ENCODE measurements around the gene SND1. TPM values are rescaled to one million over a fixed set of nuclear protein-coding genes. Genes with fewer than 3 reads are reported as not detected.

SND1 gene
- total RNA-seq, 1 donor: 241 TPM

DNA sequence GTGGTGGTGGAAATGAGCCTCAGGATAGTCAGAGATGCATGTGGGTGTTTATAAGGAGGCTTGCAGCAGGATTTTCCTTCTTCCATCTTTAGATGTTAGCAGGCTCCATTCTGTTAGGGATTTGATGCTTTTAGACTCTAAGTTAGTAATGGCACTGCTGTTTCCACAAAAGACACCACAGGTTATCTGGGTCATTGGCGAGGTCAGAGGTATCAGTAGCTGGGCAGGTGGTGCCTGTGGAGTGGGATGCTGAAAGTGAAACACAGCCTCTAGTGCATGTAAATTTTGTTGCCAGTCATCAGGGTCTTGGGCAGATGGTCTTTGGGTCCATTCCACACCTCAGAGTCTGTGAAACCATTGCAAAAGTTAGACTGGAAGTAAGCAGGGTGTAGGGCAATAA, 33.2 kb upstream of the SND1 start:
- no peak overlapping the region for H3K4me3 ChIP-seq (ENCODE audit: low read depth, low read length)
- TF ChIP-seq, protein P1, sequence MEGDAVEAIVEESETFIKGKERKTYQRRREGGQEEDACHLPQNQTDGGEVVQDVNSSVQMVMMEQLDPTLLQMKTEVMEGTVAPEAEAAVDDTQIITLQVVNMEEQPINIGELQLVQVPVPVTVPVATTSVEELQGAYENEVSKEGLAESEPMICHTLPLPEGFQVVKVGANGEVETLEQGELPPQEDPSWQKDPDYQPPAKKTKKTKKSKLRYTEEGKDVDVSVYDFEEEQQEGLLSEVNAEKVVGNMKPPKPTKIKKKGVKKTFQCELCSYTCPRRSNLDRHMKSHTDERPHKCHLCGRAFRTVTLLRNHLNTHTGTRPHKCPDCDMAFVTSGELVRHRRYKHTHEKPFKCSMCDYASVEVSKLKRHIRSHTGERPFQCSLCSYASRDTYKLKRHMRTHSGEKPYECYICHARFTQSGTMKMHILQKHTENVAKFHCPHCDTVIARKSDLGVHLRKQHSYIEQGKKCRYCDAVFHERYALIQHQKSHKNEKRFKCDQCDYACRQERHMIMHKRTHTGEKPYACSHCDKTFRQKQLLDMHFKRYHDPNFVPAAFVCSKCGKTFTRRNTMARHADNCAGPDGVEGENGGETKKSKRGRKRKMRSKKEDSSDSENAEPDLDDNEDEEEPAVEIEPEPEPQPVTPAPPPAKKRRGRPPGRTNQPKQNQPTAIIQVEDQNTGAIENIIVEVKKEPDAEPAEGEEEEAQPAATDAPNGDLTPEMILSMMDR (IDR thresholded peaks at IDR 0.05; ENCODE audit: insufficient read depth, low read depth, low read length): no peak
- DNase-seq (ENCODE audit: low read depth): no peak

DNA sequence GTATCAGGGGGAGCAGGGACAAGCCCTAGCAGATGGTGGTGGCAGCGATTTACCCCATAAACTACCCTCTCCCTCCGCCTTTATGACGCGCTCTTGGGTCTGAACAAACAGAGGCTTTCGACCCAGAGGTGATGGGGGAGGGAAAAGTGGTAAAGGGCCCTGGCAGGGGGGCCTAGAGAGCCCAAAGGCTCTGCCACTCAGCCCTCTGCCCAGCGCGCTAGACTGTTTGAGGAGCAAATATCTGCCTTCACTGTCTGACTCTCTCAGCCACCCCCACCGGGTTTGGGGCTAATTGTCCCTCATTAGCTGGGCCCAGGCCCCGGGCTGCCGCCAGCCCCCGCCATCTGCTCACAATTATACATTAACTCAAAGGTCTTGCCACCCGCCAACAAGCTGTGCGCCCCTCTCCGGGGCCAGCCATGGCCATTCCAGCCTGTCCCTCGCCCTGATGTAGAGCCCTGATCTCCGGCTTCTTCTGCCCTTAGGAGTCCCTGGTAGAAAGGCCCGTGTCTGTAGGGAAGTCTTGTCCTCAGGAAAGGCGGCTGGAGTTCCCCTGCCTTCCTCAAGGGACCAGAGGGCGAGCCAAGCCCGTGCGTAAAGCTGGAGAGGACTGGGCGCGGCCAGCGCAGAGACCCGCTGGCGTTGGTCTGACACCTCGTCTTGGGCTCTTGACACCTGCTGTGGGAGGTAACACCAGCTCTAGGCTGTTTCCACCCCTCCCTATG, 32.2 kb upstream of the SND1 start:
- no peak for DNase-seq (ENCODE audit: low read depth)
- no peak overlapping the region for H3K4me3 ChIP-seq (ENCODE audit: low read depth, low read length)
- TF ChIP-seq, protein P1 (IDR thresholded peaks at IDR 0.05; ENCODE audit: insufficient read depth, low read depth, low read length): no peak

DNA sequence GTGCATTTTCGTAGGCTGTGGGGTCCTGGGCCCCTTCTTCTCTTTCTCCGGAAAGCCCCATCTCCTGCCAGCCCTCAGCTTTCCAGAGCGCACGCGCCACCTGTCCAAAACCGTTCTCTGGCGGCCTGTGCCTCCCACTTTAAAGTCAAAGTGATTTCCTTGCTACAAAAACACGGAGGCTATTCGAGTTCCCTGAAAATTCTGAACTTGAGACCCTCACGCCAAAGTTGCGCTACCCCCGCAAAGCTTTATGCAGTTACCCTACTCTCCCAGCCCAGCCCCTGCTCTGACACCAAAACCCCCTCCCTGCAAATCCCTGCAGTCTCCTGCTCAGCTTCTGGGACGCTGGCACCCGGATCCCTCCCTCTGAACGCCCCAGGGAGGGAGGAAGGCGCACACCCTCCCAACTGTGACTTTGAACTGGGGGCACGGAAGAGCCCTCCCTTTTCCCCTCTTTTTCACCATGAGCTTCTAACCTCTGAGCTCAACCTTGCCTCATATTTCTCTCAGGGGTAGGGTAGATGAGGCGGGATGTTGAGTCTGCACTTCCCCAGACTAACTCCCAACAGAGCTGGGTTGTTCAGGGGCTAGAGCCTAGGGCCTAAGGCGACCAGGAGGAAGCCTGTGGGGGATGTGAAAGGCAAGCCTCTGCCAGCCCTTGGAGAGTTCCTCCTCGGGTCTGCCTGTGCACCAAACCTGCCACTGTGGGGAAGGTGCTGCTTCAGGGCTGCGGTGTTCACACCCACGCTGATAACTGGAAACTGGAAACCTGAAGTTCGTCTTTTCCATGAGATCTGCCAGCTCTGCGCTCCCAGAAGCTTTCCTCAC, 31.4 kb upstream of the SND1 start:
- DNase-seq (ENCODE audit: low read depth): no peak
- TF ChIP-seq, protein P1 (IDR thresholded peaks at IDR 0.05; ENCODE audit: insufficient read depth, low read depth, low read length): no peak
- no peak overlapping the region for H3K4me3 ChIP-seq (ENCODE audit: low read depth, low read length)

DNA sequence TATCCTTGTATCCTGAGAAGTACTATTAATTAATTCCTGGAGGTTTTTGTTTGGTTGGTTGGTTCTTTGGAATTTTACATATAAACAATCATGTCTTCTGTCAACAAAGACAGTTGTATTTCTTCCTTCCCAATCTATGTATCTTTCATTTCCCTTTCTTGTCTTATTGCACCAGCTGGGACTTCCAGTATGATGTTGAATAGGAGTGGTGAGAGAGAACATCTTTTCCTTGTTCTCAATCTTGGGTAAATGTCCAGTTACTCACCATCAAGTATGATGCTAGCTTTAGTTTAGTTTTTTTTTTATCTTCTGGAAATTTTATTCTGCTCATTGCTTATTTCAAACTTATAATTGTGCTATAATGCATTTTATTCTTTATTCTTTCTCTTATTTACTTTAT, 26.7 kb upstream of the SND1 start:
- no peak overlapping the region for H3K4me3 ChIP-seq (ENCODE audit: low read depth, low read length)
- DNase-seq (ENCODE audit: low read depth): no peak
- TF ChIP-seq, protein P1 (IDR thresholded peaks at IDR 0.05; ENCODE audit: insufficient read depth, low read depth, low read length): no peak

DNA sequence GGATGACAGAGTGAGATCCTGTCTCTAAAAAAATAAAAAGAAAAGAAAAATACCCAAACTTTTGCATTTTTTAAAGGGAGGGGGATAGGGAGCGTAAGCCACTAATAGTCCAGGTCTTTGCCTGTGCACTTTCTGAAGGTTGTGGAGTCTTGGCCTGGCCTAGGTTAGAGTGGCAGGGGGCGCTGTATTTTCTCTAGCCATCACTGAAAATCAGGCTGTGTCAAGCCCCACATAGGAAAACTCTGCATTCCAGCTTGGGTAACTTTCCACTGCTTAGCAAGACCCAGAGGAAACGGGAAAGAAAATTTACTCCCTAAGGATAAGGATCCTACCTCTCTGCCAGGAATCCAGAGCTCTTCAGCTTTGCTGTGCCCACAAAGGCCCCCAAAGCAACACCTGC, 23.5 kb upstream of the SND1 start:
- TF ChIP-seq, protein P1 (IDR thresholded peaks at IDR 0.05; ENCODE audit: insufficient read depth, low read depth, low read length): peak; percentile 29
- DNase-seq (ENCODE audit: low read depth): peak; percentile 19
- H3K4me3 ChIP-seq (ENCODE audit: low read depth, low read length): no peak overlapping the region

DNA sequence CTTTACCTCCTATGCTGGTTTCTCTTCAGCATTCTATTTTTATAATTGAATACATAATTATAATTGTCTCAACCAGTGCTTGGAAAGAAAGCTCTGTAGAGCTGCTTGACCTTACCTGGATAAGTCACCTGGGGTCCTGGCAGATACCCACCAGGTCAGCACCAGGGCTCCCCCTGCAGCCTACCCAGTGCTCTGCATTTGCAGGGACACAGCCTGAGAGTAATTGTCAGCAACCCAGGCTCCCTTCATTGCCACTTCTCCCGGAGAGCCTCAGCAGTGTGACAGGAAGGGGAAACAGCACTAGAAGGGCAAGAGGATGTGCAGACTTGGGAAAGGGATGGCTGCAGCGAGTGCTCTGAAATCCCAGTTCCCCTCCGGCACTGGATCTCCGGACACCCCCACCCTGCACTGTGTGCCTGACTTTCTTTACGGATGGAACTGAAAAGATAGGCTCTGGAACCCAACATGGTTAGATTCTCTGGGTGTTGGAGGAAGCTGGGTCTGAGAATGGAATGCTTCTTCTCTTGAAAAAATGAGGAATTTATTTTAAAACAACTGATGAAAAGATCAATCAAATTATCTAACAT, 22.6 kb upstream of the SND1 start:
- H3K4me3 ChIP-seq (ENCODE audit: low read depth, low read length): no peak overlapping the region
- no peak for DNase-seq (ENCODE audit: low read depth)
- TF ChIP-seq, protein P1 (IDR thresholded peaks at IDR 0.05; ENCODE audit: insufficient read depth, low read depth, low read length): peak; percentile 47
